Colonic mucosa (tissue), 4 donors: ENCODE measurements around the gene NTHL1. TPM values are rescaled to one million over a fixed set of nuclear protein-coding genes. Genes with fewer than 3 reads are reported as not detected.

Experiments used
- DNase-seq: peaks from one replicate; pipeline ENCODE4 v3.0.0-alpha.2; 2020
- H3K27ac ChIP-seq: fragments of 200-600 bp; one replicate; pipeline ENCODE4 v1.8.0; 2021
- H3K27me3 ChIP-seq: fragments of 200-600 bp; one replicate; pipeline ENCODE4 v1.8.0; 2021
- H3K36me3 ChIP-seq: fragments of 200-600 bp; one replicate; pipeline ENCODE4 v1.8.0; 2021
- H3K4me1 ChIP-seq: fragments of 200-600 bp; one replicate; pipeline ENCODE4 v1.8.0; 2021; ENCODE audit warnings: mild to moderate bottlenecking
- H3K4me3 ChIP-seq: fragments of 200-600 bp; one replicate; pipeline ENCODE4 v1.8.0; 2021
- H3K9ac ChIP-seq, 2 donors: one replicate each; pipeline ENCODE4 v1.7.0; 2013; ENCODE audit warnings: control low read depth in 2 of 2, low read depth in 2 of 2, low read length in 2 of 2
- H3K9me3 ChIP-seq: fragments of 200-600 bp; one replicate; pipeline ENCODE4 v1.8.0; 2021
- CTCF ChIP-seq: fragments of 200-600 bp; IDR thresholded peaks from one replicate; pipeline ENCODE4 v1.8.0; 2022; ENCODE audit warnings: antibody characterized with exemption, mild to moderate bottlenecking
- intact Hi-C: fragments of 100-400 bp; cut with DNase I; formaldehyde crosslinking; loops from one replicate; pipeline ENCODE4 v1.14.1; 2022
- total RNA-seq, 2 donors: library from RNA; stranded (reverse); fragmentation: NEBNext Ultra II Directional in 1 of 2; extraction: Animal tissue kit (Norgen Biotek cat#: 25700) in 1 of 2; gene quantifications; one replicate each; pipeline ENCODE4 v1.2.1, GENCODE V29; 2021
- donor health status: healthy.
- donor health status: DM: no; HTN: no; CAD: no.
- donor health status: DM: no; HTN: no; CAD: no.

NTHL1 gene
- total RNA-seq, 2 donors from 2014 or later = 30.1 to 96.8 TPM

DNA sequence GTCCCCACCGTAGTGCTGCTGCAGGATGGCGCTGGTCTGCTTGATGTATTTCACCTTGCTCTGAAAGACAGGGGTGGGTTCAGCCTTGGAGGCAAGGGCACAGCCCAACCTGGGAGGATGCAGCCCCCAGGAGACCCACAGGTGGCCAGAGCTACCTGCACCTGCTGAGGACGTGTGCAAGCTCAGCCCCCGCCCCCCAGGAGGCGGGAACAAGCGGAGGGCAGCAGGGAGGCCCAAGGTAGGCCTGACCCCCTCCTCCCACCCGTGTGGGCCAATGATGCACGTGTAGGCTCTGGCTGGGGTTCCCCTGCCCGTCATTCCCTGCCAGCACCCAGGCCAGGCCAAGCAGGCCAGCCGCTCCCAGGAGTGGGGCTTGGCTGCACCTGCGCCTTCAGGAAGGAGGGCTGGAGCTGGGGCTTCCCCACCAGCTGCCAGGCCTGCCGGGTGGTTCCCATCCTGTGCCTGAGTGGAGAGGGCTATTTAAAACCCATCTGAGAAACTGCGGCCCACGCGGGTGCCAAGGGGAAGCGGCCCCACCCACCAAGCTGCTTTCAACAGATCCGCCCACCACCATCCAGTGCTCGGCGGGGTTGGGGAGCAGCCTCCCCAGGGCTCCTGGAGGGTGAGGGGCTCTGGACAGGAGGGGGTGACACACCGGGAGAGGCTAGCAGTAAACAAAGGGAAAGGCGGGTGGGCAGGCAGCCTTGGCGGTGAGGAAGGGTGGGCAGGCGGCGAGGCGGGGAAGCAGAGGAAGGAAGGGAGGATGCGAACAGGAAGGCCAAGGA is 3.8 kb downstream of the NTHL1 start:
- Histone ChIP-seq H3K27me3 (no peaks in the 10 kb centered on the region), H3K27ac (peak overlapping the region; percentile 80), H3K9me3 (no peaks in the 10 kb centered on the region), H3K4me1 (peaks cover 63% of the 10 kb centered on the region), H3K9ac (peak overlapping the region in 1 of 2 donors; percentile 64), H3K36me3 (no peaks in the 10 kb centered on the region), H3K4me3 (no peak overlapping the region)
- intact Hi-C loops = no loop called here
- peak; percentile 74 for DNase-seq
- no peak for TF ChIP-seq CTCF

DNA sequence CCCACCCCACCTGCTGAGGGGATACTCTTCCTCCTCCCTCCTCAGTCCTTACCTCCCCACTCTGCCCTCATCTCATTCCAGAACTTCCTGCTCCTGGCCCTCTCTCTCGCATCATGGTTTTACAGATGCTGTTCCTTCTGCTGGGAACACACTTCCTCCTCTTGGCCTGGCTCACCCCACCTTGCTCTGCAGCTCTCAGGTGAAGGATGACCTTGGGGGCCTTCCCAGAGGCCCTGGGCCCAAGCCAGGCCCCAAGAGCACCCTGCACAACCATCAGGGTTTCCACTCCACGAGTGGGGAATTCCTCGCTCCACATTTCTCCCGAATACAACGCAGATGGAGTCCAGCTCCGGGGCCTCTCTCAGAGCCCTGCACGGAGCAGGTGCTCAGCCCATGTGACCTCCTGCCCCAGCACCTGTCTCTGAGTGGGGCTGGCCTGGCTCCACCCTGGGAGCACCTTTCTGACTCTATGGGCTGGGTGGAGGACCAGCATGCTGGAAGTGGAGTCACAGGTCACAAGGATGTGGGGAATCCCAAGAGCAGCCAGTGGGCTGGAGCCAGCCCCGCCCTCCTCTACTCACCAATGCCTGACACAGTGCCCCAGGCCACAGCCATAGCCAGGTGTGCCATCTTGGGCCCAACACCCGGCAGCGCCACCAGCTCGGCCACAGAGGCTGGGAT is 4.5 kb downstream of the NTHL1 start:
- DNase-seq = peak; percentile 86
- H3K36me3 ChIP-seq = no peaks in the 10 kb centered on the region
- intact Hi-C loops = no loop called here
- H3K27me3 ChIP-seq = no peaks in the 10 kb centered on the region
- H3K9ac ChIP-seq = peak overlapping the region in 1 of 2 donors; percentile 64
- H3K9me3 ChIP-seq = no peaks in the 10 kb centered on the region
- TF ChIP-seq CTCF = no peak
- H3K4me3 ChIP-seq = no peak overlapping the region
- peak overlapping the region; percentile 80 for H3K27ac ChIP-seq
- H3K4me1 ChIP-seq = peaks cover 60% of the 10 kb centered on the region

DNA sequence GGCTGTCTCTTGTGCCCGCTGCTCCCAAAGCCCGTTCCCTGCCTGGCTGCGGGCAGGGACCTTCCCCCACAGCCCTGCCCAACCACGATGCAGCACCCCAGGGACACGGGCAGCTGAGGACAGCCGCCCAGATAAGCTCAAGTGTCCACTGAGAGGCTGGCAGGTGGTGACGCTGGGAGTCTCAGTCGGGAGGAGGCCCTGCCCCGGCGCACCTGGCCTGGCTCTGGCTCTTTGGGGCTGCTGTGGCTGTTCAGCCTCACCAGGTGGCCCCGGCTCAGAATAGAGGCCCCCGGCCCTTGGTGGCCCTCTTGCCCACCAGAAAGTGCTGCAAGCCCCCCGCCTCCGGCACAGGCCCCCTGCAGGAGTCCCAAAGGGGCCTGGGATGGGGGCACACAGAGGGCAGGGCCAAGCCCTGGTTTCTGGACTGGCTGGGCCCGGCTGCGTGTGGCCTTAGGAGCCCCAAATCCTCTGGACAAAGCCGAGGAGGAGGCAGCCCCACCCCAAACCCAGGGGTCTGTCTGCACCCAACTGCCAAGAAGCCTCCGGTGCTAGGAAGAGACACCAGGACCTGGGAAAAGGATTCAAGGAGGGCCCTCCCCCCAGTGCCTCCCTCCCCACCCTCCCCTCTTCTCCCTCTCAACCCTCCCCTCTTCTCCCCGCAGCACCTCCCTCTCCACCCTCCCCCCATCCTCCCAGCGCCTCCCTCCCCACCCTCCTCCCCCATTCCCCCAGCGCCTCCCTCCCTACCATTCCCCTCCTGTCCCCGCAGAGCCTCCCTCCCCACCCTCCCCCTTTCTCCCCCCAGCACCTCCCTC is 5.3 kb downstream of the NTHL1 start:
- peak overlapping the region; percentile 85 for H3K27ac ChIP-seq
- peak; percentile 62 for DNase-seq
- H3K36me3 ChIP-seq = no peaks in the 10 kb centered on the region
- no peak for TF ChIP-seq CTCF
- no peak overlapping the region for H3K4me3 ChIP-seq
- peaks cover 60% of the 10 kb centered on the region for H3K4me1 ChIP-seq
- no peaks in the 10 kb centered on the region for H3K9me3 ChIP-seq
- H3K27me3 ChIP-seq = no peaks in the 10 kb centered on the region
- H3K9ac ChIP-seq = peak overlapping the region; percentile 13 to 68
- intact Hi-C loops = no loop called here

DNA sequence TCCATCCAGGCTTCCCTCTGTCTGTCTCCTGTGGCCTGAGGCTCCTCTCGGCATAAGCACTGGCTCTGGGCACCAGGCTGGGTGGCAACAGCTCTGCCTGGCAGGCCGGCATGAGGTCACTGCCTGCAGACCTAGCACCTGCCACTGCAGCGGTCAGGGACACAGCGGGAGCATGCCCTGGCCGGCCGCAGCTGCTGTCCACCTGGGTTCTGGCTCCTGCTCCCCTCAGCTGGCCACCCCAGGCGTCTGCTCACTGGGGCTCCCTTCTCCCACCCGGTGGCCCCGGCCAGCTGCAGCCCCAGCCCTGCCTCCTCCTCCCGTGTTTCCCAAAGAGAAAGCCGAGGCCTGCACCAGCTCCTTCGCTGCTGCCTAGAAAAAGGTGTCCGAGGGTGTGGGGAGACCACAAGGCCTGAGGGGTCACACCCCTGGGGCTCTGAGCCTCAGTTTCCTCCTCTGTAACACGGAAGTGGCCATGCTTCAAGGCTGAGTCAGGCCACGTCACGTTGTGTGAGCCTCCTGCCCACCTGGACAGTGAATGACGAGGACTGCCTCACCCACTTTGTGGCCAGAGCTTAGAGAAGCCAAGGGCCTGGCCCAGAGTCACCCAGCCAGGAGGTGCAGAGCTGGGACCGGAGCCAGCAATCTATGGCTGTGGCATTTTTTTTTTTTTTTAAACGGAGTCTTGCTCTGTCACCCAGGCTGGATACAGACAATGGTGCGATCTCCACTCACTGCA is 6.7 kb downstream of the NTHL1 start:
- Histone ChIP-seq H3K4me1 (peaks cover 52% of the 10 kb centered on the region), H3K4me3 (no peak overlapping the region), H3K36me3 (no peaks in the 10 kb centered on the region), H3K9ac (peak overlapping the region; percentile 22 to 52), H3K9me3 (no peaks in the 10 kb centered on the region), H3K27me3 (no peaks in the 10 kb centered on the region), H3K27ac (peak overlapping the region; percentile 85)
- intact Hi-C loops = no loop called here
- peak; percentile 81 for DNase-seq
- TF ChIP-seq CTCF = no peak
